SK-N-MC (cell line): Measurements from ENCODE around the gene JAM2.

Experiments used
- EZH2 ChIP-seq: fragments of 200-600 bp; sonication (generic); IDR thresholded peaks from one replicate; pipeline ENCODE4 v1.6.1; 2017; ENCODE audit warnings: antibody characterized with exemption
- POLR2AphosphoS5 ChIP-seq: IDR thresholded peaks from 2 replicates; pipeline ENCODE4 v1.6.1; 2012; ENCODE audit warnings: mild to moderate bottlenecking, low read depth, low read length, borderline replicate concordance

- TF ChIP-seq EZH2 (no peak), POLR2AphosphoS5 (peak; percentile 98)
Observed at GRCh38 chr21:25734904-25735645, 96.0 kb downstream of the JAM2 start, which contains the start of the genes ATP5PF and GABPA.
